Upper lobe of left lung (tissue), 6 donors: ENCODE results near the gene ARHGEF1. TPM values are rescaled to one million over a fixed set of nuclear protein-coding genes. Genes with fewer than 3 reads are reported as not detected.

ENCODE experiments used
- ATAC-seq, 2 donors: fragments of 200-7000 bp; cut with Tn5 transposase; one replicate each; pipeline ENCODE4 v1.9.1; 2022; ENCODE audit warnings: mild to moderate bottlenecking in 2 of 2, moderate library complexity in 2 of 2; ENCODE audit not compliant: low FRiP score in 2 of 2
- DNase-seq, 2 donors: peaks; one replicate each; pipeline ENCODE4 v3.0.0-alpha.2; 2019 to 2020
- H3K27ac ChIP-seq, 4 donors: fragments of 200-600 bp; sonication (generic); one replicate each; pipeline ENCODE4 v1.5.1; 2016 to 2019
- H3K27me3 ChIP-seq, 4 donors: fragments of 200-600 bp; sonication (generic); one replicate each; pipeline ENCODE4 v1.5.1; 2017 to 2019
- H3K36me3 ChIP-seq, 4 donors: fragments of 200-600 bp; sonication (generic); one replicate each; pipeline ENCODE4 v1.5.1; 2016 to 2019
- H3K4me1 ChIP-seq, 4 donors: fragments of 200-600 bp; sonication (generic); one replicate each; pipeline ENCODE4 v1.5.1; 2018 to 2019
- H3K4me3 ChIP-seq, 4 donors: fragments of 200-600 bp; sonication (generic); one replicate each; pipeline ENCODE4 v1.5.1; 2017 to 2019; ENCODE audit warnings: mild to moderate bottlenecking in 2 of 4, moderate library complexity in 1 of 4
- H3K9me3 ChIP-seq, 4 donors: fragments of 200-600 bp; sonication (generic); one replicate each; pipeline ENCODE4 v1.5.1; 2018 to 2019
- EP300 ChIP-seq, 4 donors: sonication (generic); formaldehyde crosslinking; IDR thresholded peaks; one replicate each; pipeline ENCODE4 v1.5.1; 2017; ENCODE audit warnings: antibody characterized with exemption in 4 of 4, control low read depth in 2 of 4
- POLR2A ChIP-seq, 4 donors: fragments of 450-650 bp; IDR thresholded peaks; one replicate each; pipeline ENCODE4 v1.5.1; 2016 to 2017; ENCODE audit warnings: antibody characterized with exemption in 4 of 4, mild to moderate bottlenecking in 2 of 4
- POLR2AphosphoS5 ChIP-seq, 2 donors: sonication (generic); formaldehyde crosslinking; IDR thresholded peaks; one replicate each; pipeline ENCODE4 v1.5.1; 2017; ENCODE audit warnings: antibody characterized with exemption in 2 of 2
- WGBS, 2 donors: methylation state at CpG; one replicate each; pipeline ENCODE4 v1.1.5; 2017 to 2018; 5-methylcytosine and 5-hydroxymethylcytosine counted together
- total RNA-seq, 6 donors: library from RNA; depleted of rRNA in 4 of 6; stranded (reverse); fragments of >200 nt in 4 of 6; gene quantifications; one replicate each; pipeline versions ENCODE4 v1.1.0 to v1.2.1, GENCODE V29; 2016 to 2021
- TF ChIP-seq, protein P1 (sequence below), 6 experiments: fragments of 450-650 bp in 4 of 6; fragments of 200-600 bp in 2 of 6; sonication (generic) in 2 of 6; IDR thresholded peaks; one replicate each; pipeline ENCODE4 v1.5.1; 2016 to 2019; ENCODE audit warnings: antibody characterized with exemption in 6 of 6
- donor health status: DM: no; HTN: no; CAD: no; lungs with moderate emphysema.
- donor health status: DM: no; HTN: yes; CAD: no; lungs with severe emphysema.

ARHGEF1 gene
- total RNA-seq, 6 donors from 2014 or later, result 115 to 731 (median 233) TPM

DNA sequence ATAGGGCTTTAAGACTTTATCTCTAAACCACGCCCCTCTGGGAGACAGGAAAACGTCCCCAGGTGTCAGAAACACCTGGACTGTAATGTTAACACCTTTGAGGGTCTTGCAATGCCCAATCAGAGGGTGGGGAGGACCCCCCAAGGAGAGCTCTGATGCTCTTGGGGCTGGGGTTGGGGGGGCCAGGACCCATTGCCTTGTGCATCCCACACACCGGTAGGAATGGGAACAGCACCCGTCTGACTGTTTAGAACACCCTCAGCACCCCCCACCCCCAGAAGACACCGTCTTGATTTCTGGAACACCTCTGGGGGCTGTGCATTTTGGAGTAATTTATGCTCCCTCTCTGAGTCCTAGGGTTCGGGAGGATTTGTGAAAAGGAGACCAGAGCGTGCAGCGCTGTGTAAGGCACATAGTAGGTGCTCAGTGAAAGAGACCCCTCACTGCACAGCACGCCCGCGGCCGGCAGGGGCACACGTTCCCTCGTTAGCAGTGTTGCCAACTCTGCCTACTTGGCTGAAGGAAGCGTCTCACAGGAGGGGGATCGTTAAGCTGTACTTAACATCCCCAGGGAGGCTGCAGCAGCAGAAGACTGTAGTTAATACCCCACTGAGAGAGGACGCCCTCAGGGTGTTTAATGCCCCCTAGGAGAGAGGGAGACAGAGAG lies 48.1 kb downstream of the ARHGEF1 start:
- 17 to 40% methylated on average over 2 to 17 of the region's 17 CpGs for WGBS, 2 donors
- peak in 1 of 2 donors; percentile 75 for DNase-seq
- no peak overlapping the region for H3K27ac ChIP-seq
- H3K9me3 ChIP-seq, result no peaks in the 10 kb centered on the region
- no peak for ATAC-seq
- no peaks in the 10 kb centered on the region for H3K36me3 ChIP-seq
- no peak for TF ChIP-seq EP300 (IDR thresholded peaks at IDR 0.05)
- TF ChIP-seq, protein P1, sequence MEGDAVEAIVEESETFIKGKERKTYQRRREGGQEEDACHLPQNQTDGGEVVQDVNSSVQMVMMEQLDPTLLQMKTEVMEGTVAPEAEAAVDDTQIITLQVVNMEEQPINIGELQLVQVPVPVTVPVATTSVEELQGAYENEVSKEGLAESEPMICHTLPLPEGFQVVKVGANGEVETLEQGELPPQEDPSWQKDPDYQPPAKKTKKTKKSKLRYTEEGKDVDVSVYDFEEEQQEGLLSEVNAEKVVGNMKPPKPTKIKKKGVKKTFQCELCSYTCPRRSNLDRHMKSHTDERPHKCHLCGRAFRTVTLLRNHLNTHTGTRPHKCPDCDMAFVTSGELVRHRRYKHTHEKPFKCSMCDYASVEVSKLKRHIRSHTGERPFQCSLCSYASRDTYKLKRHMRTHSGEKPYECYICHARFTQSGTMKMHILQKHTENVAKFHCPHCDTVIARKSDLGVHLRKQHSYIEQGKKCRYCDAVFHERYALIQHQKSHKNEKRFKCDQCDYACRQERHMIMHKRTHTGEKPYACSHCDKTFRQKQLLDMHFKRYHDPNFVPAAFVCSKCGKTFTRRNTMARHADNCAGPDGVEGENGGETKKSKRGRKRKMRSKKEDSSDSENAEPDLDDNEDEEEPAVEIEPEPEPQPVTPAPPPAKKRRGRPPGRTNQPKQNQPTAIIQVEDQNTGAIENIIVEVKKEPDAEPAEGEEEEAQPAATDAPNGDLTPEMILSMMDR (IDR thresholded peaks at IDR 0.05), result peak in 2 of 6 experiments; percentile 15 to 21
- peaks cover 14 to 30% (median 21%) of the 10 kb centered on the region in 4 donors for H3K4me1 ChIP-seq
- no peak overlapping the region for H3K4me3 ChIP-seq
- peaks cover 0 to 53% (median 29%) of the 10 kb centered on the region in 4 donors for H3K27me3 ChIP-seq

DNA sequence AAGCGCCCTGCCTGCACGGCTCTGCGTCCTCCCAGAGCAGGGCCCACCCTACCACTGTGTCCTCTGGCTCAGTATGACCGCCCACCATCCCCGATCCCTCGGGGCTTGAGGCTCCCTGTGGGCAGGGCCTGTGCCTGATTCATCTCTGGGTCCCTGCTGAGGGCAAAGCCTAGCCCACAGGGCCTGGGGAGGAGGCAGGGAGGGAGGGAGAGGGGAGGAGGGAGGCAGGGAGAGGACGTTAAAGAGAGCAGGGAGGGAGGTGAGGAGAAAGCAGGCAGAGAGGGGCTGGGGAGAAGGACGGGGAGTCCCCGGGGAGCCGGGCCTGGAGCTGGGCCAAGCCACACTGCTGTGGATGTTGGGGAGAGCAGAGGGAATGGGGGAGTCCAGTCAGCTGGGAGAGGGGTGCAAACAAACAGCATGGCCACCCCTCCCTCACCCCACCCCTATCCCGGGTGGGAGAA lies 49.3 kb downstream of the ARHGEF1 start:
- ATAC-seq (peak in 1 of 2 donors; percentile 5), DNase-seq (no peak)
- peaks cover 0 to 46% (median 27%) of the 10 kb centered on the region in 4 donors for H3K27me3 ChIP-seq
- 31 to 43% methylated on average over 10 to 11 of the region's 11 CpGs for WGBS, 2 donors
- no peak overlapping the region for H3K4me3 ChIP-seq
- no peak for TF ChIP-seq EP300 (IDR thresholded peaks at IDR 0.05)
- TF ChIP-seq, protein P1 (IDR thresholded peaks at IDR 0.05), result no peak
- TF ChIP-seq POLR2A (IDR thresholded peaks at IDR 0.05), result no peak
- TF ChIP-seq POLR2AphosphoS5 (IDR thresholded peaks at IDR 0.05), result no peak
- H3K27ac ChIP-seq, result no peak overlapping the region
- H3K4me1 ChIP-seq, result peaks cover 14 to 30% (median 21%) of the 10 kb centered on the region in 4 donors
- no peaks in the 10 kb centered on the region for H3K36me3 ChIP-seq
- H3K9me3 ChIP-seq, result no peaks in the 10 kb centered on the region

DNA sequence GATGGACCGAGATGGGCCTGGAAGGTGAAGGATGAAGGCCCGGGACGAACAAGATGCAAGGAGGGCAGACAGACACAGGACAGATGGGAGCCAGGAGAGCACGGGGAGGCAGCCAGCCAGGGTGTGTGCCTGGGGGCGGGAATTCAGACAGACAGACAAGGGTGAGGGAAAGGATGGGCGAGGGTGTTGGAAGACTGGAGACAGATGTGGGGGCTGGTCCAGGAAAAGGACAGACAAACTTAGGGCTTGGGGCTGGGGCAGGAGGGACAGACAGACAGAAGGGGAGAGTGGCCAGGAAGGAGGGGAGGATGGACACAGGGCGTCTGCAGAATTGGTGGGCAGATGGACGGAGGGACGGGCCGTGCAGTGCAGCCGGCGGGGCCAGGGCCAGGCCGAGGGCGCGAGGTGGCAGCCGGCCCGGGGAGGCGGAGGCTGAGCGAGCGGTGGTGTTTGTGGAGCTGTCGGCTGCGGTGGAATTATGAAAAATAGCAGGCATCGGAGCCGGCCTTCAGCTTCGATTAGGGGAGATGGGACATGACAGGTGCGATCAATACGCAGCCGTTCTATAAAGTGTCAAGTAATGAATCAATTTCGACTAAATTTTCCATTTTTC lies 49.8 kb downstream of the ARHGEF1 start:
- DNase-seq (peak in 1 of 2 donors; percentile 85), ATAC-seq (no peak)
- H3K4me3 ChIP-seq, result no peak overlapping the region
- 44 to 46% methylated on average over 29 of the region's 29 CpGs for WGBS, 2 donors
- H3K36me3 ChIP-seq, result no peaks in the 10 kb centered on the region
- no peak for TF ChIP-seq POLR2A (IDR thresholded peaks at IDR 0.05)
- no peak for TF ChIP-seq POLR2AphosphoS5 (IDR thresholded peaks at IDR 0.05)
- TF ChIP-seq, protein P1 (IDR thresholded peaks at IDR 0.05), result no peak
- no peak for TF ChIP-seq EP300 (IDR thresholded peaks at IDR 0.05)
- H3K9me3 ChIP-seq, result no peaks in the 10 kb centered on the region
- H3K4me1 ChIP-seq, result peaks cover 11 to 27% (median 18%) of the 10 kb centered on the region in 4 donors
- H3K27ac ChIP-seq, result no peak overlapping the region
- peaks cover 0 to 42% (median 23%) of the 10 kb centered on the region in 4 donors for H3K27me3 ChIP-seq

DNA sequence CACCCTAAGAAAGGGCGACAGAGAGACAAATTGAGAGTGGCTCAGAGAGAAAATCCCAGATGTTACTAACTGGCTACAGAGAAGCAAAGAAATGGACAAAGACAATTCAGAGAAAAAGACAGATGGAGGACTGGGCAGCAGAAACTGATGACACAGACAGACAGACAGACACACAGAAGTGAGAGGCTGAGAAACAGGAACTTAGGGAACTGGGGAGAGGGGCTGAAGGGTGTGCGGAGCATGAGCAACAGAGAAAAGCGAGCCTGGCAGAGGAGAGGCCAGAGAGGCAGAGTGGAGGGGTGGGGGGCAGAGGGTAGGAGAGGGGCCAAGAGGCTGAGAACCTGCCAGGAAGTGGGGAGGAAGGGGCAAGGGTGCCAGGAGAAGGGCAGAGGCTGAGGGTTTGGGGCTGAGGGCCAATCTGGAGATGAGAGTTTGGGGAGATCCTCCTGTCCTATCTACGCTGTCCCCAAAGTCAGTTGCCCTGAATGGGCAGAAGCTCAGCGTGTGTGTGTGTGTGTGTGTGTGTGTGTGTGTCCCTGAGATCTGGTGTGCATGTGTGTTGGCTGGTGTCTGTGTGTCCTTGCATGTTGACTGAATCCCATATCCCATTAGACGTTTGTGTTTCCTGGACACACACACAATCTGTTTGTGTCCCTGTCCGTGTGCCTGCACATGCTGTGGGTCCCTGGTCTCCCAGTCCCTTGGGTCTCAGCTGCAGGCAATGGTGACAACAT lies 50.9 kb downstream of the ARHGEF1 start:
- peaks cover under 1 to 17% (median 7%) of the 10 kb centered on the region in 4 donors for H3K4me1 ChIP-seq
- H3K27ac ChIP-seq, result no peak overlapping the region
- no peaks in the 10 kb centered on the region for H3K36me3 ChIP-seq
- 50 to 59% methylated on average over 5 to 7 of the region's 7 CpGs for WGBS, 2 donors
- H3K9me3 ChIP-seq, result no peaks in the 10 kb centered on the region
- no peak for ATAC-seq
- peaks cover 0 to 32% (median 13%) of the 10 kb centered on the region in 4 donors for H3K27me3 ChIP-seq
- DNase-seq, result no peak
- TF ChIP-seq EP300 (IDR thresholded peaks at IDR 0.05), result no peak
- TF ChIP-seq, protein P1 (IDR thresholded peaks at IDR 0.05), result no peak
- no peak for TF ChIP-seq POLR2AphosphoS5 (IDR thresholded peaks at IDR 0.05)
- no peak for TF ChIP-seq POLR2A (IDR thresholded peaks at IDR 0.05)
- no peak overlapping the region for H3K4me3 ChIP-seq
